Right lobe of liver (tissue), 4 donors: ENCODE measurements around the gene CRX.

ENCODE experiments used
- CTCF ChIP-seq, 4 donors: fragments of 200-600 bp in 3 of 4; fragments of 450-650 bp in 1 of 4; IDR thresholded peaks; one replicate each; pipeline versions ENCODE4 v1.5.1 to v1.8.0; 2016 to 2022; ENCODE audit warnings: antibody characterized with exemption in 4 of 4, mild to moderate bottlenecking in 2 of 4
- POLR2A ChIP-seq: fragments of 450-650 bp; IDR thresholded peaks from one replicate; pipeline ENCODE4 v1.6.1; 2017; ENCODE audit warnings: antibody characterized with exemption, mild to moderate bottlenecking
- donor health status: DM: no; HTN: no; CAD: no.
- donor health status: DM: no; HTN: no; CAD: no.
- donor health status: DM: no; HTN: yes; CAD: no.

GRCh38 chr19:47891923-47892666 lies 70.4 kb downstream of the CRX start:
- TF ChIP-seq CTCF (IDR thresholded peaks at IDR 0.05) (no peak), POLR2A (peak; percentile 98)
